ENCODE data around the gene DSEL. TPM values are rescaled to one million over a fixed set of nuclear protein-coding genes. Genes with fewer than 3 reads are reported as not detected.

Gene DSEL
- total and polyA plus RNA-seq, 7 donors = 0.23 to 15.3 (median 7.9) TPM

- Histone ChIP-seq H3K36me3 (no peaks in the 10 kb centered on the region), H3K9me3 (no peaks in the 10 kb centered on the region), H3K4me1 (no peaks in the 10 kb centered on the region), H3K27ac (no peak overlapping the region), H3K27me3 (no peaks in the 10 kb centered on the region), H3K4me3 (no peak overlapping the region)
- TF ChIP-seq, protein P1, sequence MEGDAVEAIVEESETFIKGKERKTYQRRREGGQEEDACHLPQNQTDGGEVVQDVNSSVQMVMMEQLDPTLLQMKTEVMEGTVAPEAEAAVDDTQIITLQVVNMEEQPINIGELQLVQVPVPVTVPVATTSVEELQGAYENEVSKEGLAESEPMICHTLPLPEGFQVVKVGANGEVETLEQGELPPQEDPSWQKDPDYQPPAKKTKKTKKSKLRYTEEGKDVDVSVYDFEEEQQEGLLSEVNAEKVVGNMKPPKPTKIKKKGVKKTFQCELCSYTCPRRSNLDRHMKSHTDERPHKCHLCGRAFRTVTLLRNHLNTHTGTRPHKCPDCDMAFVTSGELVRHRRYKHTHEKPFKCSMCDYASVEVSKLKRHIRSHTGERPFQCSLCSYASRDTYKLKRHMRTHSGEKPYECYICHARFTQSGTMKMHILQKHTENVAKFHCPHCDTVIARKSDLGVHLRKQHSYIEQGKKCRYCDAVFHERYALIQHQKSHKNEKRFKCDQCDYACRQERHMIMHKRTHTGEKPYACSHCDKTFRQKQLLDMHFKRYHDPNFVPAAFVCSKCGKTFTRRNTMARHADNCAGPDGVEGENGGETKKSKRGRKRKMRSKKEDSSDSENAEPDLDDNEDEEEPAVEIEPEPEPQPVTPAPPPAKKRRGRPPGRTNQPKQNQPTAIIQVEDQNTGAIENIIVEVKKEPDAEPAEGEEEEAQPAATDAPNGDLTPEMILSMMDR (IDR thresholded peaks at IDR 0.05) = no peak
- no peak for TF ChIP-seq POLR2A (IDR thresholded peaks at IDR 0.05)
- intact Hi-C loops (cut with DNase I) = no loop called here
- no peak for DNase-seq
- 20 to 21% methylated on average over 1 of the region's 1 CpG for WGBS, 2 donors
Observed at GRCh38 chr18:67475673-67476072, 40.8 kb downstream of the DSEL start.

GRCh38 chr18:67468038-67468437, 48.5 kb downstream of the DSEL start:
- H3K27ac ChIP-seq = no peak overlapping the region
- no peaks in the 10 kb centered on the region for H3K27me3 ChIP-seq
- no peaks in the 10 kb centered on the region for H3K9me3 ChIP-seq
- DNase-seq = no peak
- no peak overlapping the region for H3K4me3 ChIP-seq
- TF ChIP-seq POLR2A (IDR thresholded peaks at IDR 0.05) = no peak
- no peak for TF ChIP-seq EP300 (IDR thresholded peaks at IDR 0.05)
- TF ChIP-seq, protein P1 (IDR thresholded peaks at IDR 0.05) = no peak
- TF ChIP-seq POLR2AphosphoS5 (IDR thresholded peaks at IDR 0.05) = no peak
- no peaks in the 10 kb centered on the region for H3K36me3 ChIP-seq
- intact Hi-C loops (cut with DNase I) = no loop called here
- H3K4me1 ChIP-seq = peaks cover 0 to 3% (median 0%) of the 10 kb centered on the region in 4 donors

DNA sequence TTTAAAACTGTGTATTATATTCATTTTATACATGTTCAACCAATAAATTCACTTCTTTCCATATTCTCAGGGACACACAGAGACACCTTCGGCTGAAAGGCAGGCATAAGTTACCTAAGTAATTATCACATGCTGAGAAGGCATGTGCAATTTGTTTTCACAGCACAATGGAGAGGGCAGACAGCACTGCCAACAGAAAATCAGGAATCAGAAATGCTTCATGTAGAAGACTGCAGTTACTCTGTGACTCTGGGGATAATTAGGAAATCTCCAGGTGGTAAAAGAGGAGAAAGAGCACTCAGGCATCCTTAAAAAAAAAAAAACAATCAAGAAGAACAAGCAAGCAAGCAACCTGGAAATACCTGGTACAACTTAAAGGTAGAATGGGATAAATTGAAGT, 49.3 kb downstream of the DSEL start:
- H3K4me3 ChIP-seq = no peak overlapping the region
- H3K27ac ChIP-seq = no peak overlapping the region
- H3K27me3 ChIP-seq = no peaks in the 10 kb centered on the region
- H3K4me1 ChIP-seq = peaks cover 0 to 3% (median 0%) of the 10 kb centered on the region in 4 donors
- TF ChIP-seq POLR2A (IDR thresholded peaks at IDR 0.05) (no peak), POLR2AphosphoS5 (IDR thresholded peaks at IDR 0.05) (no peak), EP300 (IDR thresholded peaks at IDR 0.05) (no peak)
- TF ChIP-seq, protein P1 (IDR thresholded peaks at IDR 0.05) = no peak
- WGBS, 2 donors = 38 to 72% methylated on average over 1 of the region's 1 CpG
- DNase-seq = no peak
- no peaks in the 10 kb centered on the region for H3K36me3 ChIP-seq
- H3K9me3 ChIP-seq = no peaks in the 10 kb centered on the region
- intact Hi-C loops (cut with DNase I) = no loop called here

GRCh38 chr18:67464499-67464898, 52.0 kb downstream of the DSEL start:
- no peaks in the 10 kb centered on the region for H3K9me3 ChIP-seq
- no peak for DNase-seq
- peaks cover 0 to 3% (median 0%) of the 10 kb centered on the region in 4 donors for H3K4me1 ChIP-seq
- H3K4me3 ChIP-seq = no peak overlapping the region
- TF ChIP-seq, protein P1 (IDR thresholded peaks at IDR 0.05) = no peak
- TF ChIP-seq POLR2AphosphoS5 (IDR thresholded peaks at IDR 0.05) (no peak), POLR2A (IDR thresholded peaks at IDR 0.05) (no peak), EP300 (IDR thresholded peaks at IDR 0.05) (no peak)
- WGBS, 2 donors = 66 to 91% methylated on average over 1 of the region's 1 CpG
- no peak overlapping the region for H3K27ac ChIP-seq
- intact Hi-C loops (cut with DNase I) = no loop called here
- H3K36me3 ChIP-seq = no peaks in the 10 kb centered on the region
- no peaks in the 10 kb centered on the region for H3K27me3 ChIP-seq

- H3K9me3 ChIP-seq = no peaks in the 10 kb centered on the region
- no peak overlapping the region for H3K27ac ChIP-seq
- H3K27me3 ChIP-seq = no peaks in the 10 kb centered on the region
- H3K4me3 ChIP-seq = no peak overlapping the region
- 63 to 80% methylated on average over 2 of the region's 2 CpGs for WGBS, 2 donors
- no peak for DNase-seq
- peaks cover 0 to 3% (median 0%) of the 10 kb centered on the region in 4 donors for H3K4me1 ChIP-seq
- H3K36me3 ChIP-seq = no peaks in the 10 kb centered on the region
- TF ChIP-seq POLR2A (IDR thresholded peaks at IDR 0.05) (no peak), POLR2AphosphoS5 (IDR thresholded peaks at IDR 0.05) (no peak), EP300 (IDR thresholded peaks at IDR 0.05) (no peak)
- TF ChIP-seq, protein P1 (IDR thresholded peaks at IDR 0.05) = no peak
- intact Hi-C loops (cut with DNase I) = no loop called here
Observed at GRCh38 chr18:67463829-67464228, 52.7 kb downstream of the DSEL start.

All from sigmoid colon (tissue), 7 donors.